ENCODE data around the gene MRPL27.
"Not testable (repeated sequence)": the region's sequence is repeated elsewhere in the genome, so short reads cannot be mapped to it uniquely, and the experiment has no call there.

The MRPL27 gene

GRCh38 chr17:50345432-50346312, 27.3 kb downstream of the MRPL27 start, which contains the start of gene XYLT2:
TSS of gene XYLT2 (plus strand) at chr17:50346126. CDS start at chr17:50346141, 15 bp downstream.
- peak within 1 kb of the TSS; percentile 83 for H3K4me3 ChIP-seq (ENCODE audit: low read length)
- no peak for TF ChIP-seq CTCF (IDR thresholded peaks at IDR 0.05; ENCODE audit: insufficient read depth, low read depth, low read length, missing control alignments)

GRCh38 chr17:50344731-50345365, 28.1 kb downstream of the MRPL27 start:
- no peak overlapping the region for H3K4me3 ChIP-seq (ENCODE audit: low read length)
- no peak for DNase-seq (ENCODE audit: low read depth)
- TF ChIP-seq CTCF (IDR thresholded peaks at IDR 0.05; ENCODE audit: insufficient read depth, low read depth, low read length, missing control alignments) = no peak

More at GRCh38 chr17:50345432-50346312, 27.3 kb downstream of the MRPL27 start, which contains the start of gene XYLT2:
- DNase-seq (ENCODE audit: low read depth) = peak; percentile 89

- TF ChIP-seq CTCF (IDR thresholded peaks at IDR 0.05; ENCODE audit: insufficient read depth, low read depth, low read length, missing control alignments) = no peak
- no peak overlapping the region for H3K4me3 ChIP-seq (ENCODE audit: low read length)
- no peak for DNase-seq (ENCODE audit: low read depth)
Measured at GRCh38 chr17:50339381-50339780, 33.6 kb downstream of the MRPL27 start.

GRCh38 chr17:50338645-50339044, 34.3 kb downstream of the MRPL27 start:
- H3K4me3 ChIP-seq (ENCODE audit: low read length) = no peak overlapping the region
- no peak for DNase-seq (ENCODE audit: low read depth)
- TF ChIP-seq CTCF (IDR thresholded peaks at IDR 0.05; ENCODE audit: insufficient read depth, low read depth, low read length, missing control alignments) = no peak

- H3K4me3 ChIP-seq (ENCODE audit: low read length) = no peak overlapping the region
- TF ChIP-seq CTCF (IDR thresholded peaks at IDR 0.05; ENCODE audit: insufficient read depth, low read depth, low read length, missing control alignments) = no peak
- peak; percentile 52 for DNase-seq (ENCODE audit: low read depth)
Measured at GRCh38 chr17:50337956-50338355, 35.0 kb downstream of the MRPL27 start.

- not testable (repeated sequence) for H3K4me3 ChIP-seq (ENCODE audit: low read length); DNase-seq (ENCODE audit: low read depth)
Measured at GRCh38 chr17:50333291-50334057, 39.5 kb downstream of the MRPL27 start.

- no peak for TF ChIP-seq CTCF (IDR thresholded peaks at IDR 0.05; ENCODE audit: insufficient read depth, low read depth, low read length, missing control alignments)
- no peak for DNase-seq (ENCODE audit: low read depth)
- no peak overlapping the region for H3K4me3 ChIP-seq (ENCODE audit: low read length)
Measured at GRCh38 chr17:50332196-50332595, 40.8 kb downstream of the MRPL27 start.
